HUES64 (cell line): Measurements from ENCODE around the gene ENKD1. TPM values are rescaled to one million over a fixed set of nuclear protein-coding genes. Genes with fewer than 3 reads are reported as not detected.

Experiments
- H3K27ac ChIP-seq: 2 replicates; pipeline ENCODE4 v1.7.0; 2013; ENCODE audit warnings: low read depth, low read length, inconsistent platforms
- H3K27me3 ChIP-seq: 2 replicates; pipeline ENCODE4 v1.6.1; 2013; ENCODE audit warnings: mild to moderate bottlenecking, low read length; ENCODE audit not compliant: insufficient read depth
- H3K36me3 ChIP-seq: 2 replicates; pipeline ENCODE4 v1.6.1; 2013; ENCODE audit warnings: mild to moderate bottlenecking, low read length; ENCODE audit not compliant: insufficient read depth
- H3K4me1 ChIP-seq: 2 replicates; pipeline ENCODE4 v1.6.1; 2013; ENCODE audit warnings: mild to moderate bottlenecking, low read length, moderate library complexity; ENCODE audit not compliant: insufficient read depth
- H3K4me3 ChIP-seq: 2 replicates; pipeline ENCODE4 v1.5.1; 2013; ENCODE audit warnings: mild to moderate bottlenecking, low read length, moderate library complexity
- H3K9ac ChIP-seq: 2 replicates; pipeline ENCODE4 v1.6.1; 2013; ENCODE audit warnings: mild to moderate bottlenecking, low read depth, low read length
- H3K9me3 ChIP-seq: 2 replicates; pipeline ENCODE4 v1.6.1; 2013; ENCODE audit warnings: low read depth, low read length; ENCODE audit not compliant: insufficient read depth
- WGBS: fragments of 150-250, 120-280 bp; methylation state at CpG from one replicate; pipeline ENCODE4 v1.1.7; 2013; ENCODE audit warnings: missing lambda C conversion rate; 5-methylcytosine and 5-hydroxymethylcytosine counted together
- polyA plus RNA-seq, 2 experiments: library from polyadenylated mRNA; stranded (reverse); fragments of 50-300 nt; gene quantifications; one replicate each; pipeline ENCODE4 v1.2.3, GENCODE V29; 2013

ENKD1 gene
- polyA plus RNA-seq (2013, experiment 1 of 2): 6.5 TPM
- polyA plus RNA-seq (2013, experiment 2 of 2): 9.9 TPM

GRCh38 chr16:67666559-67667452 lies at the start of gene ENKD1, which contains the start of gene C16orf86:
Gene ENKD1, minus strand, starts transcription at chr16:67666750. Its CDS starts 308 bp downstream, at chr16:67666442.
Gene C16orf86, plus strand, starts transcription at chr16:67666814. Its CDS starts 157 bp downstream, at chr16:67666971.
- 0 out of 2 replicates have a peak within 1 kb of the TSS, but pooled peaks have one; percentile 13 for H3K27ac ChIP-seq

GRCh38 chr16:67716097-67716496 lies 49.5 kb upstream of the ENKD1 start:
- no peaks in the 10 kb centered on the region for H3K9me3 ChIP-seq
- H3K36me3 ChIP-seq: peaks cover 4% of the 10 kb centered on the region; the same call in 1 of the 2 replicates
- 93% methylated on average over 2 of the region's 2 CpGs for WGBS
- H3K9ac ChIP-seq: no peak overlapping the region
- no peak overlapping the region for H3K4me3 ChIP-seq
- no peak overlapping the region for H3K27ac ChIP-seq
- H3K27me3 ChIP-seq: no peaks in the 10 kb centered on the region
- H3K4me1 ChIP-seq: peaks cover 6% of the 10 kb centered on the region; the same call in 1 of the 2 replicates

More at GRCh38 chr16:67666559-67667452, at the start of gene ENKD1, which contains the start of gene C16orf86:
- Histone ChIP-seq H3K27me3 (peaks cover 6% of the 10 kb centered on the region; the same call in 1 of the 2 replicates), H3K4me3 (peak within 1 kb of the TSS; percentile 76), H3K9me3 (no peaks in the 10 kb centered on the region), H3K4me1 (peaks cover 4% of the 10 kb centered on the region; the same call in 1 of the 2 replicates), H3K9ac (peak within 1 kb of the TSS; percentile 48), H3K36me3 (no peaks in the 10 kb centered on the region)
- WGBS: 7% methylated on average over 78 of the region's 78 CpGs

GRCh38 chr16:67714522-67714921 lies 48.0 kb upstream of the ENKD1 start:
- peaks cover 6% of the 10 kb centered on the region for H3K4me1 ChIP-seq
- 78% methylated on average over 1 of the region's 1 CpG for WGBS

GRCh38 chr16:67713647-67714273 lies 47.2 kb upstream of the ENKD1 start:
- Histone ChIP-seq H3K4me3 (no peak overlapping the region), H3K4me1 (peaks cover 13% of the 10 kb centered on the region), H3K9me3 (no peaks in the 10 kb centered on the region), H3K9ac (no peak overlapping the region), H3K27ac (no peak overlapping the region), H3K27me3 (no peaks in the 10 kb centered on the region), H3K36me3 (peaks cover 4% of the 10 kb centered on the region; the same call in 1 of the 2 replicates)
- WGBS: 71% methylated on average over 5 of the region's 5 CpGs

More at GRCh38 chr16:67714522-67714921, 48.0 kb upstream of the ENKD1 start:
- peaks cover 4% of the 10 kb centered on the region; the same call in 1 of the 2 replicates for H3K36me3 ChIP-seq
- no peak overlapping the region for H3K27ac ChIP-seq
- no peak overlapping the region for H3K9ac ChIP-seq
- no peak overlapping the region for H3K4me3 ChIP-seq
- no peaks in the 10 kb centered on the region for H3K9me3 ChIP-seq
- H3K27me3 ChIP-seq: no peaks in the 10 kb centered on the region

- Histone ChIP-seq H3K27me3 (no peaks in the 10 kb centered on the region), H3K27ac (no peak overlapping the region), H3K4me3 (no peak overlapping the region), H3K9ac (no peak overlapping the region), H3K4me1 (peaks cover 11% of the 10 kb centered on the region; the same call in 1 of the 2 replicates), H3K36me3 (no peaks in the 10 kb centered on the region), H3K9me3 (no peaks in the 10 kb centered on the region)
- 90% methylated on average over 6 of the region's 6 CpGs for WGBS
Measured at GRCh38 chr16:67710607-67711006, 44.1 kb upstream of the ENKD1 start.

- Histone ChIP-seq H3K9me3 (no peaks in the 10 kb centered on the region), H3K27ac (no peak overlapping the region), H3K4me3 (no peak overlapping the region), H3K27me3 (no peaks in the 10 kb centered on the region), H3K9ac (no peak overlapping the region), H3K4me1 (peaks cover 11% of the 10 kb centered on the region; the same call in 1 of the 2 replicates), H3K36me3 (peaks cover 2% of the 10 kb centered on the region; the same call in 1 of the 2 replicates)
- WGBS: 92% methylated on average over 1 of the region's 1 CpG
Measured at GRCh38 chr16:67709050-67709449, 42.5 kb upstream of the ENKD1 start.

- no peak overlapping the region for H3K27ac ChIP-seq
- peaks cover 2% of the 10 kb centered on the region; the same call in 1 of the 2 replicates for H3K36me3 ChIP-seq
- WGBS: 96% methylated on average over 2 of the region's 2 CpGs
- H3K9me3 ChIP-seq: no peaks in the 10 kb centered on the region
- peaks cover 8% of the 10 kb centered on the region; the same call in 1 of the 2 replicates for H3K4me1 ChIP-seq
- H3K27me3 ChIP-seq: no peaks in the 10 kb centered on the region
- no peak overlapping the region for H3K9ac ChIP-seq
- H3K4me3 ChIP-seq: no peak overlapping the region
Measured at GRCh38 chr16:67708368-67708771, 41.8 kb upstream of the ENKD1 start.

- no peak overlapping the region for H3K4me3 ChIP-seq
- H3K36me3 ChIP-seq: peaks cover 2% of the 10 kb centered on the region; the same call in 1 of the 2 replicates
- H3K9me3 ChIP-seq: no peaks in the 10 kb centered on the region
- peaks cover 8% of the 10 kb centered on the region; the same call in 1 of the 2 replicates for H3K4me1 ChIP-seq
- no peak overlapping the region for H3K9ac ChIP-seq
- no peaks in the 10 kb centered on the region for H3K27me3 ChIP-seq
- 95% methylated on average over 5 of the region's 5 CpGs for WGBS
- no peak overlapping the region for H3K27ac ChIP-seq
Measured at GRCh38 chr16:67707790-67708189, 41.2 kb upstream of the ENKD1 start.

GRCh38 chr16:67707210-67707609 lies 40.7 kb upstream of the ENKD1 start:
- H3K9ac ChIP-seq: no peak overlapping the region
- over 99% methylated on average over 3 of the region's 4 CpGs for WGBS
- H3K9me3 ChIP-seq: no peaks in the 10 kb centered on the region
- no peak overlapping the region for H3K4me3 ChIP-seq
- no peaks in the 10 kb centered on the region for H3K27me3 ChIP-seq
- H3K4me1 ChIP-seq: peaks cover 8% of the 10 kb centered on the region; the same call in 1 of the 2 replicates
- H3K27ac ChIP-seq: no peak overlapping the region
- peaks cover 2% of the 10 kb centered on the region; the same call in 1 of the 2 replicates for H3K36me3 ChIP-seq

GRCh38 chr16:67704110-67704509 lies 37.6 kb upstream of the ENKD1 start:
- H3K27ac ChIP-seq: no peak overlapping the region
- H3K4me3 ChIP-seq: no peak overlapping the region
- H3K36me3 ChIP-seq: peaks cover 2% of the 10 kb centered on the region; the same call in 1 of the 2 replicates
- H3K4me1 ChIP-seq: peaks cover 4% of the 10 kb centered on the region; the same call in 1 of the 2 replicates
- H3K9ac ChIP-seq: no peak overlapping the region
- H3K27me3 ChIP-seq: no peaks in the 10 kb centered on the region
- WGBS: 91% methylated on average over 4 of the region's 5 CpGs
- no peaks in the 10 kb centered on the region for H3K9me3 ChIP-seq
